ENCODE results near the gene CELF3. TPM values are rescaled to one million over a fixed set of nuclear protein-coding genes. Genes with fewer than 3 reads are reported as not detected.

Gene CELF3
- total RNA-seq, 1 donor from 2014 or later, result not detected

DNA sequence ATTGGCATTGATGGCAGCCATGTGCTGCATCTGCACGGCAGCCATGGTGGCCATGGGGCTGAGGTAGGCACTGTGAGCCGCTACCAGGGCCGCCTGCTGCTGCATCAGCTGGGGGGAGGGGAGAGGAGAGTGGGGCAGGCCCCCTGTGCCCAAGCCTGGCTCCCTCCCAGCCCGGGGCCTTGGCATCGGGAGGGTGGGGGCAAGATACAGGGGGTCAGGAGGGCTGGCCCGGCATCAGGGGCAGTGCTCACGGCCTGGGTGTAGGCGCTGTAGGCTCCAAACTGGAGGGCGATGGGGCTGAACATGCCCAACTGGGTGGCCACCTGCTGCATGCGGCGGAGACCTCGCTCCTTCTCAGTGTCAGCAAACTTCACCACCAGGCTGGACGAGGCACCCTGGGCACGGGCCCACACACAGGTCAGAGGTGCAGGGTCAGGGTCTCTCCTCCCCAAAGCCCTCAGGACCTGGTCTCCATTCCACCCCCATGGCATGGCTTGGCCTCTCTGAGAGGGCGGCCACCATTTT is 9.0 kb downstream of the CELF3 start:
- peaks cover 5% of the 10 kb centered on the region for H3K27me3 ChIP-seq (ENCODE audit: control insufficient read depth, insufficient read depth, low read length)
- no peaks in the 10 kb centered on the region for H3K36me3 ChIP-seq (ENCODE audit: control insufficient read depth, insufficient read depth, low read length)
- TF ChIP-seq, protein P1, sequence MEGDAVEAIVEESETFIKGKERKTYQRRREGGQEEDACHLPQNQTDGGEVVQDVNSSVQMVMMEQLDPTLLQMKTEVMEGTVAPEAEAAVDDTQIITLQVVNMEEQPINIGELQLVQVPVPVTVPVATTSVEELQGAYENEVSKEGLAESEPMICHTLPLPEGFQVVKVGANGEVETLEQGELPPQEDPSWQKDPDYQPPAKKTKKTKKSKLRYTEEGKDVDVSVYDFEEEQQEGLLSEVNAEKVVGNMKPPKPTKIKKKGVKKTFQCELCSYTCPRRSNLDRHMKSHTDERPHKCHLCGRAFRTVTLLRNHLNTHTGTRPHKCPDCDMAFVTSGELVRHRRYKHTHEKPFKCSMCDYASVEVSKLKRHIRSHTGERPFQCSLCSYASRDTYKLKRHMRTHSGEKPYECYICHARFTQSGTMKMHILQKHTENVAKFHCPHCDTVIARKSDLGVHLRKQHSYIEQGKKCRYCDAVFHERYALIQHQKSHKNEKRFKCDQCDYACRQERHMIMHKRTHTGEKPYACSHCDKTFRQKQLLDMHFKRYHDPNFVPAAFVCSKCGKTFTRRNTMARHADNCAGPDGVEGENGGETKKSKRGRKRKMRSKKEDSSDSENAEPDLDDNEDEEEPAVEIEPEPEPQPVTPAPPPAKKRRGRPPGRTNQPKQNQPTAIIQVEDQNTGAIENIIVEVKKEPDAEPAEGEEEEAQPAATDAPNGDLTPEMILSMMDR (IDR thresholded peaks at IDR 0.05; ENCODE audit: insufficient read depth, low read length, poor library complexity, severe bottlenecking), result no peak
- no peak for DNase-seq (ENCODE audit: low read depth)
- no peak overlapping the region for H3K4me3 ChIP-seq (ENCODE audit: low read depth, low read length)

DNA sequence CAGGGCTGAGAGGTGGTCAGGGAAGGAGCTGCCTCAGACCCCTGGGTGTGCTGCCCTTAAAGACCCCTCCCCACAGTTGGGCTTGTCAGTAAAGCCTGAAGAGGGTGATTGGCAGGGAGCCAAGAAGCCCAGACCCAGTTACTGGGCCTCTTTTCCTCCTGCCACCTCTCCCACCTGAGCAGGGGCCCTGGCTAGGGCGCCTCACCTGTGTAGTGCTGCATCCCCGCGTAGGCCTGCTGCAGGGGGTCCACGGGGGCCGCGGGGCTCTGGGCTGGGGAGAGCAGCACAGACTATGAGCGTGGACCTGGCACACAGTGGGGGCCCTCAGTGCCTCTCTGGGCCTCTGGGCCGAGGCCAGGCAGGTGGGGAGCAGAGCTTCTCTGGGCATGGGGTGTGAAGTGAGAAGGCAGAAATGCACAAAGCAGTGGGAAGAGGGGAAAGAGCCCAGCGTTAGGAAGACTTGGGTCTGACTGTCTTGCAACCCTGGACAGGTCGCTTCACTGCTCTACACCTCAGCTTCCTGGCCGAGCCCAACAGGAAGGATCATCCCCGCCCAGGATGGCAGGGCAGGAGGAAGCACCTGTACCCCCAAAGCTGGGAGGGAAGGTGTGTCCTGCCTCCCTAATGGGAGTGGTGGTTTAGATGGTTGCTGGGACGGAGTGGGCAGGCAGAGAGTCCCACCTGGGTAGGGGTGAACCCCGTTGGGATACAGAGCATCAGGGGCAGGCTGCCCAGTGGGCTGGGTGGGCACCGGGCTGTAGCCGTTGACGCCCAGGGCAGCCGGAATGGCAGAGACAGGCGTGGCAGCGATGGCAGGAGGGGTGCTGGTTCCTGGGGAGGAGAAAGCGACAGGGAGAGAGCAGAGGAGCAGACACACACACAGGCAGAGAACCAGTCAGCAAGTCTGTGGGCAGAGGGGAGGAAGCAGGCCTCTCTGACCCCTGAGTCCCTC is 9.9 kb downstream of the CELF3 start:
- Histone ChIP-seq H3K27me3 (ENCODE audit: control insufficient read depth, insufficient read depth, low read length) (peaks cover 5% of the 10 kb centered on the region), H3K4me3 (ENCODE audit: low read depth, low read length) (no peak overlapping the region), H3K36me3 (ENCODE audit: control insufficient read depth, insufficient read depth, low read length) (no peaks in the 10 kb centered on the region)
- TF ChIP-seq, protein P1 (IDR thresholded peaks at IDR 0.05; ENCODE audit: insufficient read depth, low read length, poor library complexity, severe bottlenecking), result no peak
- no peak for DNase-seq (ENCODE audit: low read depth)

DNA sequence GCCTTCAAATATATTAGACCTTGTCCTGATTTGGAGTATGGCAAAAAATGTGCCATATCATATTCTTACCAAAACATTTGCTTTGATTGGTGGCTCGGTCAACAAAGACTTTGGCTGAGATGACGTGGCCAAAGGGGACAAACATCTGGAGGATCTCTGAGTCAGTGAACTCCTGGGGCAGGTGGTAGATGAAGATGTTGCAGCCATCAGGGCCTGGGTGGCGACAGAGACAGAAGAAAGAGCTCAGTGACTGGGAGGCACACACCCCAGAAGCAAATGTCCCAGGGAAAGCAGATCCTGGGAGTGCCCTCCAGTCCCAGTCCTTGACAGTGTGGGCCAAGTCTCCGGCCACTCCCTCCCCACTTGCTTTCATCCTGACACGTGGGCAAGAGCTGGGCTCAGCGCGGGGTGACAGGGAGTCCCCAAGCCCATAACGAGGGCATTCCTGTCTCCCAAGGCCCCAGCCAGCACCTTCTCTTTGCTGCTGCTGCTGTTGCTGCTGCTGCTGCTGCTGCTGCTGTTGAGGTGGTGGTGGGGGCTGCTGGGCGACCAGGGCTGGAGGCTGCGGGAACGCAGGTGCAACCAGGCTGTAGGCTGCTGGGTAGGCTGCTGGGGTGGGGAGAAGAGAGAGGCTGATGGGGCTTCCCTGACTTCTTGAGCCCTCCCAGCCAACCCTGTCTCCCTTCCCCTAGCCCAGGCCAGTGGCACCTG is 10.7 kb downstream of the CELF3 start:
- H3K36me3 ChIP-seq (ENCODE audit: control insufficient read depth, insufficient read depth, low read length), result no peaks in the 10 kb centered on the region
- H3K4me3 ChIP-seq (ENCODE audit: low read depth, low read length), result no peak overlapping the region
- DNase-seq (ENCODE audit: low read depth), result no peak
- H3K27me3 ChIP-seq (ENCODE audit: control insufficient read depth, insufficient read depth, low read length), result peaks cover 3% of the 10 kb centered on the region
- TF ChIP-seq, protein P1 (IDR thresholded peaks at IDR 0.05; ENCODE audit: insufficient read depth, low read length, poor library complexity, severe bottlenecking), result no peak

DNA sequence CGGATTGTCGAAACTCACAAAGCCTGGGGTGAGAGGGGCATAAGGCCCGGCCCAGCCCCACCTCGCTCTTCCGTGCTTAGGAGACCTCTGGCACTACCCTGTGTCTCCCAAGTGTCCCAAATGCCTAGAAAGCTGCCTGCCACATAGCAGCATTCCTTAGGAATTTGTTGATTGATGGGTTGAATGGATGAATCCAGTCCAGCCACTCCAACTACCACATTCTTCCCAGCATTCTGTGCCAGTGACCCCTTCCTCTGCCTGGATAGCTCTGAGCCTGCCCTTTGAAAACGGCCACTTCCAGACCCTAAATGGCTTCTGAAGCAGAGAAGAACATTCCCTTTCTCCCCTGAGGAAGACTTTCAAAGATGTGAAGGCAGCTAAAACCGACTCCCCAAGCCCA is 11.5 kb downstream of the CELF3 start:
- Histone ChIP-seq H3K4me3 (ENCODE audit: low read depth, low read length) (no peak overlapping the region), H3K27me3 (ENCODE audit: control insufficient read depth, insufficient read depth, low read length) (peaks cover 2% of the 10 kb centered on the region), H3K36me3 (ENCODE audit: control insufficient read depth, insufficient read depth, low read length) (no peaks in the 10 kb centered on the region)
- TF ChIP-seq, protein P1 (IDR thresholded peaks at IDR 0.05; ENCODE audit: insufficient read depth, low read length, poor library complexity, severe bottlenecking), result no peak
- DNase-seq (ENCODE audit: low read depth), result no peak

DNA sequence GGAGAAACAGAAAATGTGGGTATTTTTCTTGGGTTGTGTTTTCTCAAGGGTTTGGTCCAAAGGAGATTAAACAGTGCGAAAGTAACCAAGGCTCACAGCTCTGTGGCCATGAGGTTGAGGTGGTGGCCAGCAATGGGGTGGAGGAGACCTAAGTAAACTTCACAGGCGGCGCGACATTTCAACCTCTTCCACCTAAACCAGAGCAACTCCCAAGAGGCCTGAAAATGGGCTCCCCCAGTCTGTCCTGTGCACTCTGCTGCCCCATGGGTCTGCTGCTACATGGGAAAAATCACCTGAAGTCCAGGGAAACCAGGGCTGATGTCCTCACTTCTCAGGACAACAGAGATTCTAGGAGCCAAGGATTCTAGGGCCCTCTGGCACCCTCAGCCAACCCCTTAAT is 12.4 kb downstream of the CELF3 start:
- TF ChIP-seq, protein P1 (IDR thresholded peaks at IDR 0.05; ENCODE audit: insufficient read depth, low read length, poor library complexity, severe bottlenecking), result no peak
- Histone ChIP-seq H3K4me3 (ENCODE audit: low read depth, low read length) (no peak overlapping the region), H3K36me3 (ENCODE audit: control insufficient read depth, insufficient read depth, low read length) (no peaks in the 10 kb centered on the region), H3K27me3 (ENCODE audit: control insufficient read depth, insufficient read depth, low read length) (no peaks in the 10 kb centered on the region)
- no peak for DNase-seq (ENCODE audit: low read depth)

Data from kidney epithelial cell (primary cell).